SU-DHL-6 (cell line): ENCODE results near the gene PPA2.
"Not testable (repeated sequence)": the region's sequence is repeated elsewhere in the genome, so short reads cannot be mapped to it uniquely, and the experiment has no call there.

Experiments used
- H2AFZ ChIP-seq: fragments of 200-600 bp; sonication (generic); 2 replicates; pipeline ENCODE4 v1.6.1; 2014; ENCODE audit warnings: low read depth, mild to moderate bottlenecking, moderate library complexity, mixed read lengths, antibody characterized with exemption, low read length; ENCODE audit not compliant: severe bottlenecking
- H3F3A ChIP-seq: fragments of 200-600 bp; shearing (Covaris generic); 2 replicates; pipeline ENCODE4 v1.6.0; 2016; ENCODE audit warnings: antibody characterized with exemption, mild to moderate bottlenecking; ENCODE audit not compliant: insufficient read depth
- H3K27ac ChIP-seq: fragments of 200-600 bp; sonication (generic); 2 replicates; pipeline ENCODE4 v1.5.1; 2016; ENCODE audit warnings: low read depth, mild to moderate bottlenecking, low read length, moderate library complexity, mixed read lengths
- H3K27me3 ChIP-seq: fragments of 200-600 bp; sonication (generic), shearing (Covaris generic); 2 replicates; pipeline ENCODE4 v1.6.0; 2014; ENCODE audit warnings: mild to moderate bottlenecking, low read length
- H3K36me3 ChIP-seq: fragments of 200-600 bp; sonication (generic); 2 replicates; pipeline ENCODE4 v1.6.1; 2014; ENCODE audit warnings: mild to moderate bottlenecking, low read length, mixed read lengths
- H3K4me2 ChIP-seq: fragments of 300-600, 200-600 bp; shearing (Covaris generic), sonication (generic); 2 replicates; pipeline ENCODE4 v1.6.0; 2014; ENCODE audit warnings: low read length, low read depth, mild to moderate bottlenecking; ENCODE audit not compliant: poor library complexity, severe bottlenecking
- H3K4me3 ChIP-seq: fragments of 200-600 bp; sonication (generic); 2 replicates; pipeline ENCODE4 v1.5.1; 2014; ENCODE audit warnings: antibody characterized with exemption, low read length, mild to moderate bottlenecking, mixed read lengths; ENCODE audit not compliant: insufficient read depth, poor library complexity, severe bottlenecking
- H3K79me2 ChIP-seq: fragments of 200-600 bp; sonication (generic); 2 replicates; pipeline ENCODE4 v1.6.1; 2014; ENCODE audit warnings: mild to moderate bottlenecking, low read length, moderate library complexity; ENCODE audit not compliant: insufficient read depth
- H3K9ac ChIP-seq: fragments of 200-600 bp; sonication (generic); 2 replicates; pipeline ENCODE4 v1.7.0; 2014; ENCODE audit warnings: mild to moderate bottlenecking, low read length
- H3K9me2 ChIP-seq: fragments of 200-600 bp; sonication (generic); replicated peaks from 2 replicates; pipeline ENCODE4 v1.6.1; 2014; ENCODE audit warnings: low read length; ENCODE audit not compliant: insufficient read depth
- H3K9me3 ChIP-seq: fragments of 200-600 bp; sonication (generic); 2 replicates; pipeline ENCODE4 v1.6.1; 2014; ENCODE audit warnings: low read length, mixed read lengths; ENCODE audit not compliant: insufficient read depth
- H4K20me1 ChIP-seq: fragments of 200-600 bp; sonication (generic); 2 replicates; pipeline ENCODE4 v1.6.1; 2014; ENCODE audit warnings: low read depth, mild to moderate bottlenecking, antibody characterized with exemption, low read length, moderate library complexity, mixed read lengths
- EZH2phosphoT487 ChIP-seq: fragments of 200-600 bp; sonication (generic), shearing (Covaris generic); conservative IDR thresholded peaks from 2 replicates; pipeline ENCODE4 v1.6.1; 2018; ENCODE audit warnings: mild to moderate bottlenecking, antibody characterized with exemption, low read length, moderate library complexity, mixed read lengths
- TF ChIP-seq, protein P1 (sequence below): fragments of 200-600 bp; sonication (generic); IDR thresholded peaks from one replicate; pipeline ENCODE4 v1.5.1; 2017; ENCODE audit warnings: antibody characterized with exemption, mild to moderate bottlenecking, low read length, moderate library complexity; ENCODE audit not compliant: insufficient read depth, poor library complexity, severe bottlenecking

PPA2 gene

DNA sequence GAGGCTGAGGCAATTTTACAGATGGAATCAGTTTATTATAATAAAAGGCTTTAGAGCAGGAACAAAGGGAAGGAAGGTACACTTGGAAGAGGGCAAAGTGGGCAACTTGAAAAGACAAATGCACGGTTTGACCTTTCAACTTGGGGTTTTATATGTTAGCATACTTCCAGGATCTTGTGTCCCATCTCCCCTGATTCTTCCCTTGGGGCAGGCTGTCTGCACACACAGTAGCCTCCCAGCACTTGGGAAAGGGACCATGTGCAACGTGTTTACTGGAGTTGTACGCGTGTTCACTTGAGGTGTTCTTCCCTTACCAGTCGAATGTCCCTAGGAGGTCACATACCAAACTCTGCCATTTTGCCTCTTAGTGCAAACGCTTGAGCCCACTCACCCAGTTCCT is 7.3 kb downstream of the PPA2 start:
- Histone ChIP-seq H3K9ac (no peak overlapping the region), H2AFZ (no peak overlapping the region), H3F3A (no peaks in the 10 kb centered on the region), H3K4me3 (no peak overlapping the region), H4K20me1 (no peaks in the 10 kb centered on the region), H3K79me2 (peaks cover 50% of the 10 kb centered on the region), H3K27me3 (no peaks in the 10 kb centered on the region), H3K9me2 (no peaks in the 10 kb centered on the region), H3K36me3 (0 out of 2 replicates have a peak, but pooled peaks cover 4% of the 10 kb centered on the region), H3K4me2 (no peak overlapping the region), H3K9me3 (no peaks in the 10 kb centered on the region), H3K27ac (no peak overlapping the region)
- no peak for TF ChIP-seq EZH2phosphoT487
- TF ChIP-seq, protein P1, sequence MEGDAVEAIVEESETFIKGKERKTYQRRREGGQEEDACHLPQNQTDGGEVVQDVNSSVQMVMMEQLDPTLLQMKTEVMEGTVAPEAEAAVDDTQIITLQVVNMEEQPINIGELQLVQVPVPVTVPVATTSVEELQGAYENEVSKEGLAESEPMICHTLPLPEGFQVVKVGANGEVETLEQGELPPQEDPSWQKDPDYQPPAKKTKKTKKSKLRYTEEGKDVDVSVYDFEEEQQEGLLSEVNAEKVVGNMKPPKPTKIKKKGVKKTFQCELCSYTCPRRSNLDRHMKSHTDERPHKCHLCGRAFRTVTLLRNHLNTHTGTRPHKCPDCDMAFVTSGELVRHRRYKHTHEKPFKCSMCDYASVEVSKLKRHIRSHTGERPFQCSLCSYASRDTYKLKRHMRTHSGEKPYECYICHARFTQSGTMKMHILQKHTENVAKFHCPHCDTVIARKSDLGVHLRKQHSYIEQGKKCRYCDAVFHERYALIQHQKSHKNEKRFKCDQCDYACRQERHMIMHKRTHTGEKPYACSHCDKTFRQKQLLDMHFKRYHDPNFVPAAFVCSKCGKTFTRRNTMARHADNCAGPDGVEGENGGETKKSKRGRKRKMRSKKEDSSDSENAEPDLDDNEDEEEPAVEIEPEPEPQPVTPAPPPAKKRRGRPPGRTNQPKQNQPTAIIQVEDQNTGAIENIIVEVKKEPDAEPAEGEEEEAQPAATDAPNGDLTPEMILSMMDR: no peak

DNA sequence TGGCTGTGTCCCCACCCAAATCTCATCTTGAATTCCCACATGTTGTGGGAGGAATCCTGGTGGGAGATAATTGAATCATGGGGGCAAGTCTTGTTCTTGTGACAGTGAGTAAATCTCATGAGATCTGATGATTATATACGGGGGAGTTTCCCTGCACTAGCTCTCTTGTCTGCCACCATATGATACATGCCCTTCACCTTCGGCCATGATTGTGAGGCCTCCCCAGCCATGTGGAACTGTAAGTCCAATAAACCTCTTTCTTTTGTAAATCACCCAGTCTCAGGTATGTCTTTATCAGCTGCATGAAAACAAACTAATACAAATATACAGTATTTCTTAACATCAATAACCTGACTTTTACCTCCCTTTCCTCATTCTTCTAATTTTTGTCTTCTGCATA is 9.3 kb downstream of the PPA2 start:
- H3K9me3 ChIP-seq, H3F3A ChIP-seq, H3K9me2 ChIP-seq, H3K27me3 ChIP-seq, H3K9ac ChIP-seq, H3K4me2 ChIP-seq, H3K36me3 ChIP-seq, H2AFZ ChIP-seq, H3K4me3 ChIP-seq, H4K20me1 ChIP-seq, H3K27ac ChIP-seq: not testable (repeated sequence)
- H3K79me2 ChIP-seq: peaks cover 31% of the 10 kb centered on the region

DNA sequence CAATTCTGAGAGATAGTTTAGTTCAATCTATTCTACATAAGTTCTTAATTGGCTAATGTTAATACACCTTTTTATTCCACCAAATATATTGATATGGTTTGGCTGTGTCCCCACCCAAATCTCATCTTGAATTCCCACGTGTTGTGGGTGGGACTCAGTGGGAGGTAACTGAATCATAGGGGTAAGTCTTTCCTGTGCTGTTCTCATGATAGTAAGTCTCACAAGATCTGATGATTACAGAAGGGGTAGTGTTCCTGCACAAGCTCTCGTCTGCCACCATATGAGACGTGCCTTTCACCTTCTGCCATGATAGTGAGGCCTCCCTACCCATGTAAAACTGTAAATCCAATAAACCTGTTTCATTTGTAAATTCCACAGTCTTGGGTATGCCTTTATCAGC is 11.3 kb downstream of the PPA2 start:
- H2AFZ ChIP-seq: no peak overlapping the region
- no peaks in the 10 kb centered on the region for H3K9me3 ChIP-seq
- TF ChIP-seq, protein P1: no peak
- no peak for TF ChIP-seq EZH2phosphoT487
- no peak overlapping the region for H3K4me3 ChIP-seq
- H3K9ac ChIP-seq: no peak overlapping the region
- H3K27ac ChIP-seq: no peak overlapping the region
- no peaks in the 10 kb centered on the region for H3F3A ChIP-seq
- H3K4me2 ChIP-seq: no peak overlapping the region
- peaks cover 11% of the 10 kb centered on the region; the same call in 1 of the 2 replicates for H3K79me2 ChIP-seq
- H3K9me2 ChIP-seq: no peaks in the 10 kb centered on the region
- H3K36me3 ChIP-seq: 0 out of 2 replicates have a peak, but pooled peaks cover 4% of the 10 kb centered on the region
- H4K20me1 ChIP-seq: no peaks in the 10 kb centered on the region
- no peaks in the 10 kb centered on the region for H3K27me3 ChIP-seq

DNA sequence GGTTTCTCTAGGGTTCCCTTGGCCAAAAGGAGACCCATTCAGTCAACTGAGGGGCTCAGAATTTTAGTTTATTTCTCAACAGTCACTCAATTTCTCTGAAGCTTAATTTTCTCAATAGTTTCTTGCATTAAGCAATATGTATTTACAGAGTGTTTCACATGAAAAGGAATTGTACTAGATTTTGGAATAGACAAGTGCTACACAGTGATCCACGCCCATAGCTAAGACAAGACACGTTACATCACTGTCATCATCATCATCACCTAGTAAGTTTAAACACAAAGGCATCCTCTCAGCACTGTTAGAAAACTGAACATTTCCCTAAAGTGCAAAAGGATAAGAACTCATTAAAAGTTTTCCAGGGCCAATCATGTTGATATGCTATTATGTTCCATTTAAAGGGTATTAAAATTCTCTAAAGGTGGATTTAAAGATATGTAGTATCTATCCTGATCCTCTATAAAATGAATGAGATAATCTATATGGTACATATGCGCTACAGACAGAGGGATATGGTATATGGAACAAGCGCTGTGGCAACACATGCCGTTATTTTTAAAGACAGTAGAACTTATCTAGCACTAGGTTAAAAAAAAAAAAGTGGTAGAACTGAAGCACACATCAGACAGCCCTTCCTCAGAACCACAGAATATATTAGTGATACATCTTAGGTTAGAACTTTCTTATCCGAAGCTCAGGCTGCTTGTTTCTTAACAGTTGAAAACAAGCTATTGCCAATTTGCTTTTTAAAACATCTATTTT is 12.1 kb downstream of the PPA2 start:
- Histone ChIP-seq H3K4me2 (no peak overlapping the region), H3K9me3 (no peaks in the 10 kb centered on the region), H3K9ac (no peak overlapping the region), H3F3A (no peaks in the 10 kb centered on the region), H3K36me3 (0 out of 2 replicates have a peak, but pooled peaks cover 4% of the 10 kb centered on the region), H3K27me3 (no peaks in the 10 kb centered on the region), H2AFZ (no peak overlapping the region), H3K79me2 (0 out of 2 replicates have a peak, but pooled peaks cover 6% of the 10 kb centered on the region), H3K9me2 (no peaks in the 10 kb centered on the region), H3K27ac (no peak overlapping the region), H4K20me1 (no peaks in the 10 kb centered on the region), H3K4me3 (no peak overlapping the region)
- TF ChIP-seq, protein P1: no peak
- no peak for TF ChIP-seq EZH2phosphoT487
